Spleen (tissue), 11 donors: ENCODE measurements around the gene GPRC5B. TPM values are rescaled to one million over a fixed set of nuclear protein-coding genes. Genes with fewer than 3 reads are reported as not detected.

ENCODE experiments used
- DNase-seq: peaks from one replicate; pipeline ENCODE4 v3.0.0-alpha.2; 2020
- H3K27ac ChIP-seq, 8 donors: fragments of 200-600 bp; sonication (generic) in 7 of 8; 1 replicate in 4 of 8; 2 replicates in 4 of 8; pipeline versions ENCODE4 v1.5.0 to v1.8.0; 2016 to 2021; ENCODE audit warnings: inconsistent platforms in 4 of 8, mild to moderate bottlenecking in 4 of 8, moderate library complexity in 1 of 8
- H3K27me3 ChIP-seq, 7 donors: fragments of 200-600 bp; sonication (generic) in 6 of 7; replicated peaks in 1 of 7; 1 replicate in 4 of 7; 2 replicates in 3 of 7; pipeline versions ENCODE4 v1.5.0 to v1.8.0; 2016 to 2021; ENCODE audit warnings: inconsistent platforms in 3 of 7, mild to moderate bottlenecking in 1 of 7
- H3K36me3 ChIP-seq, 6 donors: fragments of 200-600 bp; sonication (generic) in 5 of 6; 1 replicate in 4 of 6; 2 replicates in 2 of 6; pipeline versions ENCODE4 v1.5.0 to v1.8.0; 2016 to 2021; ENCODE audit warnings: inconsistent platforms in 2 of 6
- H3K4me1 ChIP-seq, 6 donors: fragments of 200-600 bp; sonication (generic) in 5 of 6; 1 replicate in 3 of 6; 2 replicates in 3 of 6; pipeline versions ENCODE4 v1.5.0 to v1.8.0; 2016 to 2021; ENCODE audit warnings: inconsistent platforms in 3 of 6
- H3K4me3 ChIP-seq, 8 donors: fragments of 200-600 bp; sonication (generic) in 7 of 8; 1 replicate in 4 of 8; 2 replicates in 4 of 8; pipeline versions ENCODE4 v1.5.0 to v1.8.0; 2016 to 2021; ENCODE audit warnings: inconsistent platforms in 4 of 8, mild to moderate bottlenecking in 4 of 8, moderate library complexity in 2 of 8
- H3K9me3 ChIP-seq, 8 donors: fragments of 200-600 bp; sonication (generic) in 7 of 8; 1 replicate in 4 of 8; 2 replicates in 4 of 8; pipeline versions ENCODE4 v1.5.0 to v1.8.0; 2016 to 2021; ENCODE audit warnings: inconsistent platforms in 4 of 8
- CTCF ChIP-seq, 11 experiments: fragments of 200-600 bp in 7 of 11; fragments of 450-650 bp in 4 of 11; sonication (generic) in 4 of 11; IDR thresholded peaks in 8 of 11; conservative IDR thresholded peaks in 3 of 11; 1 replicate in 7 of 11; 2 replicates in 4 of 11; pipeline versions ENCODE4 v1.4.0 to v1.8.0; 2016 to 2021; ENCODE audit warnings: antibody characterized with exemption in 11 of 11, inconsistent platforms in 4 of 11, mild to moderate bottlenecking in 1 of 11
- POLR2A ChIP-seq, 3 donors: fragments of 450-650 bp; IDR thresholded peaks; one replicate each; pipeline ENCODE4 v1.5.1; 2017; ENCODE audit warnings: antibody characterized with exemption in 3 of 3, mild to moderate bottlenecking in 1 of 3
- POLR2AphosphoS5 ChIP-seq, 3 donors: sonication (generic); formaldehyde crosslinking; IDR thresholded peaks; one replicate each; pipeline ENCODE4 v1.5.1; 2017; ENCODE audit warnings: antibody characterized with exemption in 3 of 3
- WGBS, 5 donors: extraction: QIAGEN DNeasy Blood & Tissue Kit in 3 of 5; methylation state at CpG; one replicate each; pipeline versions ENCODE4 v1.1.5 to v1.1.7; 2013 to 2018; 5-methylcytosine and 5-hydroxymethylcytosine counted together
- intact Hi-C: fragments of 100-400 bp; cut with DNase I; formaldehyde crosslinking; loops from one replicate; pipeline ENCODE4 v1.15.0; 2023; ENCODE audit warnings: low total_unique reads
- polyA plus RNA-seq, 3 donors: library from polyadenylated mRNA; stranded (reverse); fragments of 200-250 nt; gene quantifications; one replicate each; pipeline ENCODE4 v1.2.1, GENCODE V29; 2013
- total RNA-seq, 7 donors: library from RNA; depleted of rRNA in 3 of 7; stranded (reverse); fragments of >200 nt in 3 of 7; fragmentation: NEBNext Ultra II Directional in 4 of 7; extraction: Animal tissue kit (Norgen Biotek cat#: 25700) in 4 of 7; gene quantifications; one replicate each; pipeline versions ENCODE4 v1.1.0 to v1.2.1, GENCODE V29; 2016 to 2021
- donor health status: healthy with polysubstance abuse.
- donor health status: DM: no; HTN: no; CAD: no; lungs with moderate emphysema.
- donor health status: DM: no; HTN: no; CAD: no.
- donor health status: Bipolar disorder and iron deficiency.
- donor health status: healthy.
- donor health status: DM: no; HTN: no; CAD: no.
- donor health status: DM: yes; HTN: yes; CAD: no.

Gene GPRC5B
- total and polyA plus RNA-seq, 10 donors, result 4.0 to 8.6 (median 6.5) TPM

DNA sequence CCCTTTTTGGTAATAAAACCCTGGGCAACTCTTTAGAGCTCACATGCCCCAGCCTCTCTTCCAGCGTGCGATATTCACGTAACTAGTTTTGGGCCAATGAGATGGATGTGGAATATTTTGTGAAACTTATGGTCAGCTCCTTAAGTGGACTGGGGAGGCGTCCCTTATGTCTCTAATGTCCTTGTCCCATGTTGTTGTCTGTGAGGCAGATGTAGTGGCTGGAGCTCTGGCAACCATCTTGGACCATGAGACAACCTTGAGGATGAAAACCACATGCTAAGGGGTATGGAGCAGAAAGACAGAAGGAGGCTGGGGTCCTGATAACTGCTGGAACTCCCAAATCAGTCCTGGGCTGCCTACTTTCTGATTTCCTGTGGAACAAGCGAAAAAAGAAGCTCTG is 31.4 kb upstream of the GPRC5B start:
- peaks cover 0 to 10% (median 0%) of the 10 kb centered on the region in 7 donors for H3K27me3 ChIP-seq
- no peaks in the 10 kb centered on the region for H3K36me3 ChIP-seq
- 86 to 89% (median 87%) methylated on average over 5 of the region's 5 CpGs for WGBS, 5 donors
- TF ChIP-seq POLR2AphosphoS5 (IDR thresholded peaks at IDR 0.05), result no peak
- no peak for TF ChIP-seq CTCF (IDR thresholded peaks at IDR 0.05 in 8 of 11, conservative IDR thresholded peaks at IDR 0.05 in 3 of 11)
- TF ChIP-seq POLR2A (IDR thresholded peaks at IDR 0.05), result no peak
- H3K9me3 ChIP-seq, result peaks cover 0 to 12% (median 0%) of the 10 kb centered on the region in 8 donors
- no peaks in the 10 kb centered on the region for H3K4me1 ChIP-seq
- no peak for DNase-seq
- no peak overlapping the region for H3K4me3 ChIP-seq
- intact Hi-C loops, result no loop called here
- H3K27ac ChIP-seq, result no peak overlapping the region

GRCh38 chr16:19914877-19915276 is 30.2 kb upstream of the GPRC5B start:
- Histone ChIP-seq H3K4me1 (no peaks in the 10 kb centered on the region), H3K27me3 (peaks cover 0 to 22% (median 0%) of the 10 kb centered on the region in 7 donors), H3K36me3 (no peaks in the 10 kb centered on the region), H3K9me3 (peaks cover 0 to 12% (median 0%) of the 10 kb centered on the region in 8 donors), H3K4me3 (no peak overlapping the region), H3K27ac (no peak overlapping the region)
- 85 to 93% (median 88%) methylated on average over 7 of the region's 7 CpGs for WGBS, 5 donors
- intact Hi-C loops, result no loop called here
- no peak for DNase-seq
- TF ChIP-seq POLR2AphosphoS5 (IDR thresholded peaks at IDR 0.05) (no peak), POLR2A (IDR thresholded peaks at IDR 0.05) (no peak), CTCF (IDR thresholded peaks at IDR 0.05 in 8 of 11, conservative IDR thresholded peaks at IDR 0.05 in 3 of 11) (no peak)

DNA sequence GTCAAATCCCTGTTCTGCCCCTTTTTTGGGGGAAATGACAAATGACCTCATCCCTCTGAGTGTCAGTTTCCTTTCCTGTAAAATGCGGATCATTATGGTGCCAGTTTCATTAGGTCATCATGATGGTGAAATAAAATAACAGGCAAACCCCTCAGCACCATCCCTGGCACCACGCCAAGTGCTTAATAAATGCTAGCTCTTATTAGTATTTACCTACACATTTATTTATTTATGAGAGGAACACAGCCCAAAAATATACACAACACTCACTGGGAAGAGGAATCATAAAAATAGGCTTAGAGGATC is 28.6 kb upstream of the GPRC5B start:
- WGBS, 5 donors, result 53 to 63% (median 57%) methylated on average over 2 of the region's 2 CpGs
- peaks cover 0 to 37% (median 1%) of the 10 kb centered on the region in 7 donors for H3K27me3 ChIP-seq
- H3K36me3 ChIP-seq, result no peaks in the 10 kb centered on the region
- H3K27ac ChIP-seq, result no peak overlapping the region
- no peak for DNase-seq
- intact Hi-C loops, result no loop called here
- no peak overlapping the region for H3K4me3 ChIP-seq
- no peak for TF ChIP-seq POLR2A (IDR thresholded peaks at IDR 0.05)
- TF ChIP-seq CTCF (IDR thresholded peaks at IDR 0.05 in 8 of 11, conservative IDR thresholded peaks at IDR 0.05 in 3 of 11), result no peak
- peaks cover 0 to 12% (median 0%) of the 10 kb centered on the region in 8 donors for H3K9me3 ChIP-seq
- H3K4me1 ChIP-seq, result no peaks in the 10 kb centered on the region

DNA sequence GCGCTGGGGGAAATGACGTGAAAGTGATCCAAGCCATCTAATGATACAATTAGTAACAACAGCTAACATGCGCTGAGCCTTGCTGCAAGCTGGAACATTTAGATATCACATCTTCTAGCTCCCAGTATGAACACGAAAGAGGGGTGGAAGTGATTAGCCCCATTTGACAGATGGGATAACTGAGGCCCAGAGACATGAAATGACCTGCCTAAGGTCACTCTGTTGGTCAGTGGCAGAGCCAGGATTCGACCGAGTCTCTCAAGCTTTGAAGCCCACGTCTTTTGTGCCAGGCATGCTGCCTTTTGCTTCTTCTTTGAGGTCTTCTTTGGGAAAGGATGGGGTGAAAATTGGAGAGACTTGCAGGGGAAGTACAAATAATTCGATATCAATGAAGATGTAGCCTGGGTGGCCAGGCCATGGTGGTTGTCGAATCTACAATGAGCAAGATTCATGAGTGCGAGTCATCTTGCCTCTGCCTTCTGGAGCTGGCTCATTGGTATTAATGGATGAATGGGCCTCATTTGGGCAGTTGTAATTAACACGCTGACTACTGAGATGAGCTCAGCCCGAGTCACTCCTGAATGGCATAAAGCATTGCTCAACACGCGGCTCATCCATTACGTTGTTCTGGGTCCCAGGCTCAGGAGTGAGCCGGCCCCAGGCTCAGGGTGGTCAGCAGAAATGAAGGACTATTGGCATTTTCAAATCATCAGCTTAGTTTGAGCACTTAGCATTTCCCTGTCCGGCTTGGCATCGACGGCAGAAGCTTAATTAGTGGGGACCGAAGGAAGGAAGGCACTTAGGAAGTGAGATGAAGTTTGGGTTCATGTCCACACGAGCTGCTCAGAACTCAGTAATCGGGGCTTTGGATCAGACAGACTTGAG is 28.0 kb upstream of the GPRC5B start:
- no peak for TF ChIP-seq POLR2A (IDR thresholded peaks at IDR 0.05)
- no peak for TF ChIP-seq CTCF (IDR thresholded peaks at IDR 0.05 in 8 of 11, conservative IDR thresholded peaks at IDR 0.05 in 3 of 11)
- no peak for TF ChIP-seq POLR2AphosphoS5 (IDR thresholded peaks at IDR 0.05)
- H3K27ac ChIP-seq, result no peak overlapping the region
- H3K36me3 ChIP-seq, result no peaks in the 10 kb centered on the region
- peaks cover 0 to 3% (median under 1%) of the 10 kb centered on the region in 6 donors for H3K4me1 ChIP-seq
- WGBS, 5 donors, result 74 to 82% (median 75%) methylated on average over 22 of the region's 22 CpGs
- peaks cover 0 to 43% (median 7%) of the 10 kb centered on the region in 7 donors for H3K27me3 ChIP-seq
- H3K4me3 ChIP-seq, result no peak overlapping the region
- peaks cover 0 to 12% (median 0%) of the 10 kb centered on the region in 8 donors for H3K9me3 ChIP-seq
- DNase-seq, result no peak
- intact Hi-C loops, result no loop called here
